ENCODE measurements around the gene FOLR1. TPM values are rescaled to one million over a fixed set of nuclear protein-coding genes. Genes with fewer than 3 reads are reported as not detected.

Gene FOLR1
- total and polyA plus RNA-seq, 9 of the 15 experiments (the other 6 are each of a cell fraction or from before 2014, with no cell fraction given): 0.22 to 2.3 (median 1.0) TPM

DNA sequence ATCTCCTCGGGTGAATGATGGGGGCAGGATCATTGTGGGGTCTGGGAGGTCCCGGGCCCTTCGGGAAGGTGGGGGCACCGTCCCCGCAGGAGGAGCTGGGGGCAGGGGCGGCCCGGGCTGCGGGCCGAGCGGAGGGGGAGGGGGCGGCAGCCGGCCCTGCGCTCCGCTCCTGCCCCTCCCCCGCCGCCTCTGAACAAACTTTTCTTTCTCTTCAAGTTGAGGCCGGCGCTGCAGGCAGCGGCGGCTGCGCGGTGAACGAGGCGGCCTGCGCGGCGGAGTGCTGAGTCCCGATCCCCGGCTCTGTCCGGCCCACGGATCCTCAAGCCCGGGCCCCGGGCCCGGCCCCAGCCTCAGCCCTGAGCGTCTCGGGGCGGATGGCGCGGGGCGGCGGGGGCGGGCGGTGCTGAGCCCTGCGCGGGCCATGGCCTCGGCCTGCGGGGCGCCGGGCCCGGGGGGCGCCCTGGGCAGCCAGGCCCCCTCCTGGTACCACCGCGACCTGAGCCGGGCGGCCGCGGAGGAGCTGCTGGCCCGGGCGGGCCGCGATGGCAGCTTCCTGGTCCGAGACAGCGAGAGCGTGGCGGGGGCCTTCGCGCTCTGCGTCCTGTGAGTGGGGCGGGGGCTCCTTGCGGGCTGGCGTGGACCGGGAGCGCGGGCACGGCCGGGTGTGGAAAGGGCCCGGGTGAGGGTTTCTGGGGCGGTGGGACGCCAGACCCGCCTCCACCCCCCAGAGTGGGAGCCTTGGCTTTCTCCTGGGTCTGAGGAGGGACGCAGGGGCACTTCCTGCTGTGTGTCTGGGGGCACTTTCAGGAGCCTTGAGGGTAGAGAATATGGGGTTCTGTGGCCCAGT, 32.8 kb downstream of the FOLR1 start, which contains the start of gene INPPL1 (continued):
- TF ChIP-seq, protein P1, sequence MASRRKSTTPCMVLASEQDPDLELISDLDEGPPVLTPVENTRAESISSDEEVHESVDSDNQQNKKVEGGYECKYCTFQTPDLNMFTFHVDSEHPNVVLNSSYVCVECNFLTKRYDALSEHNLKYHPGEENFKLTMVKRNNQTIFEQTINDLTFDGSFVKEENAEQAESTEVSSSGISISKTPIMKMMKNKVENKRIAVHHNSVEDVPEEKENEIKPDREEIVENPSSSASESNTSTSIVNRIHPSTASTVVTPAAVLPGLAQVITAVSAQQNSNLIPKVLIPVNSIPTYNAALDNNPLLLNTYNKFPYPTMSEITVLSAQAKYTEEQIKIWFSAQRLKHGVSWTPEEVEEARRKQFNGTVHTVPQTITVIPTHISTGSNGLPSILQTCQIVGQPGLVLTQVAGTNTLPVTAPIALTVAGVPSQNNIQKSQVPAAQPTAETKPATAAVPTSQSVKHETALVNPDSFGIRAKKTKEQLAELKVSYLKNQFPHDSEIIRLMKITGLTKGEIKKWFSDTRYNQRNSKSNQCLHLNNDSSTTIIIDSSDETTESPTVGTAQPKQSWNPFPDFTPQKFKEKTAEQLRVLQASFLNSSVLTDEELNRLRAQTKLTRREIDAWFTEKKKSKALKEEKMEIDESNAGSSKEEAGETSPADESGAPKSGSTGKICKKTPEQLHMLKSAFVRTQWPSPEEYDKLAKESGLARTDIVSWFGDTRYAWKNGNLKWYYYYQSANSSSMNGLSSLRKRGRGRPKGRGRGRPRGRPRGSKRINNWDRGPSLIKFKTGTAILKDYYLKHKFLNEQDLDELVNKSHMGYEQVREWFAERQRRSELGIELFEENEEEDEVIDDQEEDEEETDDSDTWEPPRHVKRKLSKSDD (conservative IDR thresholded peaks at IDR 0.05; ENCODE audit: low read length): no peak
- TF ChIP-seq GABPB1 (CRISPR knock-in tag; IDR thresholded peaks at IDR 0.05): peak; percentile 26; the same call in 1 of the 2 replicates
- no peak for TF ChIP-seq HDAC1 (IDR thresholded peaks at IDR 0.05)
- no peak for TF ChIP-seq CREBBP (IDR thresholded peaks at IDR 0.05; ENCODE audit: low read depth, low read length)
- no peak for TF ChIP-seq HCFC1 (IDR thresholded peaks at IDR 0.05; ENCODE audit: low read depth, low read length)
- TF ChIP-seq, protein P2, sequence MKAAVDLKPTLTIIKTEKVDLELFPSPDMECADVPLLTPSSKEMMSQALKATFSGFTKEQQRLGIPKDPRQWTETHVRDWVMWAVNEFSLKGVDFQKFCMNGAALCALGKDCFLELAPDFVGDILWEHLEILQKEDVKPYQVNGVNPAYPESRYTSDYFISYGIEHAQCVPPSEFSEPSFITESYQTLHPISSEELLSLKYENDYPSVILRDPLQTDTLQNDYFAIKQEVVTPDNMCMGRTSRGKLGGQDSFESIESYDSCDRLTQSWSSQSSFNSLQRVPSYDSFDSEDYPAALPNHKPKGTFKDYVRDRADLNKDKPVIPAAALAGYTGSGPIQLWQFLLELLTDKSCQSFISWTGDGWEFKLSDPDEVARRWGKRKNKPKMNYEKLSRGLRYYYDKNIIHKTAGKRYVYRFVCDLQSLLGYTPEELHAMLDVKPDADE (conservative IDR thresholded peaks at IDR 0.05; ENCODE audit: control insufficient read depth, low read depth, low read length): no peak
- peak; percentile 79 for TF ChIP-seq HMGN3 (IDR thresholded peaks at IDR 0.05; ENCODE audit: borderline replicate concordance, extremely low read depth, insufficient read length, low read depth, low read length)
- TF ChIP-seq ZNF12 (CRISPR knock-in tag; IDR thresholded peaks at IDR 0.05): no peak
- peak; percentile 12 for TF ChIP-seq TBP (optimal IDR thresholded peaks at IDR 0.05; ENCODE audit: low read depth, low read length)
- peak; percentile 22 for TF ChIP-seq CHD1 (IDR thresholded peaks at IDR 0.05; ENCODE audit: low read length)
- TF ChIP-seq RB1 (IDR thresholded peaks at IDR 0.05; ENCODE audit: low read depth): 0 out of 2 replicates have a peak, but pooled peaks have one; percentile 29
- TF ChIP-seq, protein P3, sequence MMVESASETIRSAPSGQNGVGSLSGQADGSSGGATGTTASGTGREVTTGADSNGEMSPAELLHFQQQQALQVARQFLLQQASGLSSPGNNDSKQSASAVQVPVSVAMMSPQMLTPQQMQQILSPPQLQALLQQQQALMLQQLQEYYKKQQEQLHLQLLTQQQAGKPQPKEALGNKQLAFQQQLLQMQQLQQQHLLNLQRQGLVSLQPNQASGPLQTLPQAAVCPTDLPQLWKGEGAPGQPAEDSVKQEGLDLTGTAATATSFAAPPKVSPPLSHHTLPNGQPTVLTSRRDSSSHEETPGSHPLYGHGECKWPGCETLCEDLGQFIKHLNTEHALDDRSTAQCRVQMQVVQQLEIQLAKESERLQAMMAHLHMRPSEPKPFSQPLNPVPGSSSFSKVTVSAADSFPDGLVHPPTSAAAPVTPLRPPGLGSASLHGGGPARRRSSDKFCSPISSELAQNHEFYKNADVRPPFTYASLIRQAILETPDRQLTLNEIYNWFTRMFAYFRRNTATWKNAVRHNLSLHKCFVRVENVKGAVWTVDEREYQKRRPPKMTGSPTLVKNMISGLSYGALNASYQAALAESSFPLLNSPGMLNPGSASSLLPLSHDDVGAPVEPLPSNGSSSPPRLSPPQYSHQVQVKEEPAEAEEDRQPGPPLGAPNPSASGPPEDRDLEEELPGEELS (CRISPR knock-in tag; IDR thresholded peaks at IDR 0.05; ENCODE audit: borderline replicate concordance): no peak
- TF ChIP-seq ZBTB1 (CRISPR knock-in tag; IDR thresholded peaks at IDR 0.05; ENCODE audit: borderline replicate concordance, low read depth): 0 out of 2 replicates have a peak, but pooled peaks have one; percentile 39
- TF ChIP-seq NRF1 (conservative IDR thresholded peaks at IDR 0.05 in 1 of 2, IDR thresholded peaks at IDR 0.05 in 1 of 2): peak in 1 of 2 experiments; percentile 49; a peak in 2 of 4 replicates
- TF ChIP-seq NONO (IDR thresholded peaks at IDR 0.05; ENCODE audit: low read depth in 2 of 2, low read length in 1 of 2): 0 out of 4 replicates have a peak, but pooled peaks of 1 of the 2 experiments have one; percentile 29
- TF ChIP-seq YY1 (IDR thresholded peaks at IDR 0.05; ENCODE audit: borderline replicate concordance in 1 of 3, control insufficient read depth in 1 of 3, extremely low read depth in 1 of 3, insufficient read depth in 3 of 3, insufficient read length in 1 of 3, insufficient replicate concordance in 2 of 3, low read depth in 1 of 3, low read length in 2 of 3): peak in 1 of 3 experiments; percentile 11
- TF ChIP-seq, protein P4, sequence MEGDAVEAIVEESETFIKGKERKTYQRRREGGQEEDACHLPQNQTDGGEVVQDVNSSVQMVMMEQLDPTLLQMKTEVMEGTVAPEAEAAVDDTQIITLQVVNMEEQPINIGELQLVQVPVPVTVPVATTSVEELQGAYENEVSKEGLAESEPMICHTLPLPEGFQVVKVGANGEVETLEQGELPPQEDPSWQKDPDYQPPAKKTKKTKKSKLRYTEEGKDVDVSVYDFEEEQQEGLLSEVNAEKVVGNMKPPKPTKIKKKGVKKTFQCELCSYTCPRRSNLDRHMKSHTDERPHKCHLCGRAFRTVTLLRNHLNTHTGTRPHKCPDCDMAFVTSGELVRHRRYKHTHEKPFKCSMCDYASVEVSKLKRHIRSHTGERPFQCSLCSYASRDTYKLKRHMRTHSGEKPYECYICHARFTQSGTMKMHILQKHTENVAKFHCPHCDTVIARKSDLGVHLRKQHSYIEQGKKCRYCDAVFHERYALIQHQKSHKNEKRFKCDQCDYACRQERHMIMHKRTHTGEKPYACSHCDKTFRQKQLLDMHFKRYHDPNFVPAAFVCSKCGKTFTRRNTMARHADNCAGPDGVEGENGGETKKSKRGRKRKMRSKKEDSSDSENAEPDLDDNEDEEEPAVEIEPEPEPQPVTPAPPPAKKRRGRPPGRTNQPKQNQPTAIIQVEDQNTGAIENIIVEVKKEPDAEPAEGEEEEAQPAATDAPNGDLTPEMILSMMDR (IDR thresholded peaks at IDR 0.05 in 2 of 3, conservative IDR thresholded peaks at IDR 0.05 in 1 of 3; ENCODE audit: insufficient read depth in 2 of 3, low read depth in 1 of 3, low read length in 3 of 3): no peak

Measured in K562 (cell line).